ENCODE data around the gene SAMSN1.

DNA sequence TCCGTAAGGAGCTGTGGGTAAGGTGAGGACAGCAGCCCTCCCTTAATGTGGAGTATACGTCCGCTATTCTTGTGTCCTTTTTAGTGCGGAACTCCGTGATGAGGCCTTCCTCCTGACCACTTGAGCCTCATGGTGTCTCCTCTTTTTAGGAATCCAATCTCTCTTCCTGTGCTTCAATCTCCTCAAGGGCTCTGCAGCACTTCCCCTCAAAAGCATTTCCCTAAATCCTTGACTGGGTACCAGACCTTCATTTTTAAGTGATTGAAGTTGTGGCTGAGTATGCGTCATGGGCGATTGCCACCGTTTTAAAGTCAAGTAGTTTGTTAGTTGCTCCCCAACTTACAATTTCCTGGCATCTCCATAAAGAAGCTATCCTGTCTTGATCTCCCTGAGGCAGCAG is 62.8 kb downstream of the SAMSN1 start:
- no peak for TF ChIP-seq POLR2AphosphoS5 (IDR thresholded peaks at IDR 0.05; ENCODE audit: insufficient read depth in 1 of 2, low read depth in 1 of 2)
- TF ChIP-seq POLR2A (IDR thresholded peaks at IDR 0.05) = no peak
- TF ChIP-seq, protein P1, sequence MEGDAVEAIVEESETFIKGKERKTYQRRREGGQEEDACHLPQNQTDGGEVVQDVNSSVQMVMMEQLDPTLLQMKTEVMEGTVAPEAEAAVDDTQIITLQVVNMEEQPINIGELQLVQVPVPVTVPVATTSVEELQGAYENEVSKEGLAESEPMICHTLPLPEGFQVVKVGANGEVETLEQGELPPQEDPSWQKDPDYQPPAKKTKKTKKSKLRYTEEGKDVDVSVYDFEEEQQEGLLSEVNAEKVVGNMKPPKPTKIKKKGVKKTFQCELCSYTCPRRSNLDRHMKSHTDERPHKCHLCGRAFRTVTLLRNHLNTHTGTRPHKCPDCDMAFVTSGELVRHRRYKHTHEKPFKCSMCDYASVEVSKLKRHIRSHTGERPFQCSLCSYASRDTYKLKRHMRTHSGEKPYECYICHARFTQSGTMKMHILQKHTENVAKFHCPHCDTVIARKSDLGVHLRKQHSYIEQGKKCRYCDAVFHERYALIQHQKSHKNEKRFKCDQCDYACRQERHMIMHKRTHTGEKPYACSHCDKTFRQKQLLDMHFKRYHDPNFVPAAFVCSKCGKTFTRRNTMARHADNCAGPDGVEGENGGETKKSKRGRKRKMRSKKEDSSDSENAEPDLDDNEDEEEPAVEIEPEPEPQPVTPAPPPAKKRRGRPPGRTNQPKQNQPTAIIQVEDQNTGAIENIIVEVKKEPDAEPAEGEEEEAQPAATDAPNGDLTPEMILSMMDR (IDR thresholded peaks at IDR 0.05) = no peak
